IMR-90 (cell line): ENCODE results near the gene STAT5A. TPM values are rescaled to one million over a fixed set of nuclear protein-coding genes. Genes with fewer than 3 reads are reported as not detected.

Source experiments
- ATAC-seq: fragments of 200-7000 bp; cut with Tn5 transposase; 2 replicates; pipeline ENCODE4 v1.9.1; 2020; ENCODE audit warnings: low read depth, mild to moderate bottlenecking, moderate library complexity
- BruUV-seq: library from RNA; stranded (reverse); fragments of 400-500 nt; replicated peaks from 2 replicates; lab custom pipeline; 2021; lab: Mats Ljungman, UMichigan
- CTCF ChIA-PET: fragments of 300-600 bp; formaldehyde crosslinking; extraction: SDS; loops from one replicate; lab custom pipeline; 2021; ENCODE audit warnings: antibody characterized with exemption; lab: Yijun Ruan, JAX
- POLR2A ChIA-PET: fragments of 300-600 bp; sonication (Branson Sonifier 250); formaldehyde crosslinking; loops from one replicate; lab custom pipeline; 2022; ENCODE audit warnings: antibody characterized with exemption; ENCODE audit not compliant: unreplicated experiment; lab: Charles Lee
- DNase-seq: peaks from one replicate; pipeline ENCODE4 v3.0.0; 2013
- H2AFZ ChIP-seq: replicated peaks from 2 replicates; pipeline ENCODE3; 2013; ENCODE audit warnings: low read length, mild to moderate bottlenecking; ENCODE audit not compliant: poor library complexity
- H2AK5ac ChIP-seq: 2 replicates; pipeline ENCODE4 v1.6.1; 2013; ENCODE audit warnings: low read depth, low read length, inconsistent platforms
- H2AK9ac ChIP-seq: replicated peaks from 2 replicates; pipeline ENCODE3; 2013; ENCODE audit warnings: mild to moderate bottlenecking, low read depth, low read length, moderate library complexity; ENCODE audit not compliant: poor library complexity
- H2BK120ac ChIP-seq: 2 replicates; pipeline ENCODE4 v1.6.1; 2013; ENCODE audit warnings: low read depth, low read length, inconsistent platforms
- H2BK15ac ChIP-seq: 3 replicates; pipeline ENCODE4 v1.6.1; 2013; ENCODE audit warnings: low read depth, low read length, inconsistent platforms
- H2BK20ac ChIP-seq: 2 replicates; pipeline ENCODE4 v1.6.1; 2013; ENCODE audit warnings: low read depth, mild to moderate bottlenecking, inconsistent platforms, low read length, moderate library complexity
- H2BK5ac ChIP-seq: 2 replicates; pipeline ENCODE4 v1.6.1; 2013; ENCODE audit warnings: mild to moderate bottlenecking, low read depth, low read length, inconsistent platforms; ENCODE audit not compliant: poor library complexity, severe bottlenecking
- H3K14ac ChIP-seq: replicated peaks from 2 replicates; pipeline ENCODE4 v1.6.1; 2013; ENCODE audit warnings: low read depth, low read length, inconsistent platforms
- H3K18ac ChIP-seq: 2 replicates; pipeline ENCODE4 v1.6.1; 2013; ENCODE audit warnings: low read depth, low read length, control low read depth
- H3K23ac ChIP-seq: 2 replicates; pipeline ENCODE4 v1.6.1; 2013; ENCODE audit warnings: low read depth, low read length, inconsistent platforms
- H3K27ac ChIP-seq: 2 replicates; pipeline ENCODE4 v1.5.1; 2013; ENCODE audit warnings: mild to moderate bottlenecking, control low read depth, low read length; ENCODE audit not compliant: insufficient read depth
- H3K27me3 ChIP-seq: 2 replicates; pipeline ENCODE4 v1.6.1; 2013; ENCODE audit warnings: low read length; ENCODE audit not compliant: control insufficient read depth, insufficient read depth
- H3K36me3 ChIP-seq: 2 replicates; pipeline ENCODE4 v1.6.1; 2013; ENCODE audit warnings: low read length, mixed read lengths; ENCODE audit not compliant: control insufficient read depth, insufficient read depth
- H3K4ac ChIP-seq: 2 replicates; pipeline ENCODE4 v1.6.1; 2013; ENCODE audit warnings: low read depth, low read length, inconsistent platforms
- H3K4me1 ChIP-seq: 2 replicates; pipeline ENCODE4 v1.6.1; 2013; ENCODE audit warnings: low read length, mixed read lengths; ENCODE audit not compliant: control insufficient read depth, insufficient read depth
- H3K4me2 ChIP-seq: 2 replicates; pipeline ENCODE4 v1.6.1; 2013; ENCODE audit warnings: low read depth, mild to moderate bottlenecking, control low read depth, low read length, moderate library complexity
- H3K4me3 ChIP-seq: 2 replicates; pipeline ENCODE4 v1.5.1; 2013; ENCODE audit warnings: low read depth, mild to moderate bottlenecking, control low read depth, low read length, moderate library complexity; ENCODE audit not compliant: insufficient read depth
- H3K56ac ChIP-seq: 2 replicates; pipeline ENCODE4 v1.6.1; 2013; ENCODE audit warnings: low read length, inconsistent platforms; ENCODE audit not compliant: insufficient read depth; ENCODE audit errors: extremely low read depth
- H3K79me1 ChIP-seq, 2 experiments: 2 replicates each; pipeline ENCODE4 v1.6.1; 2013; ENCODE audit warnings: low read length in 2 of 2, inconsistent platforms in 1 of 2, low read depth in 1 of 2
- H3K9ac ChIP-seq: 2 replicates; pipeline ENCODE4 v1.6.1; 2013; ENCODE audit warnings: low read depth, low read length, control low read depth
- H3K9me1 ChIP-seq: 2 replicates; pipeline ENCODE4 v1.6.1; 2013; ENCODE audit warnings: low read length, inconsistent platforms; ENCODE audit not compliant: insufficient read depth
- H3K9me3 ChIP-seq: 2 replicates; pipeline ENCODE4 v1.6.1; 2013; ENCODE audit warnings: low read length; ENCODE audit not compliant: control insufficient read depth, insufficient read depth
- H4K20me1 ChIP-seq: 2 replicates; pipeline ENCODE4 v1.6.1; 2013; ENCODE audit warnings: low read length, inconsistent platforms; ENCODE audit not compliant: insufficient read depth
- H4K5ac ChIP-seq: 2 replicates; pipeline ENCODE4 v1.6.1; 2013; ENCODE audit warnings: mild to moderate bottlenecking, low read depth, low read length, control low read depth
- H4K8ac ChIP-seq, 2 experiments: 2 replicates each; pipeline ENCODE4 v1.6.1; 2013; ENCODE audit warnings: low read depth in 2 of 2, low read length in 2 of 2, control low read depth in 1 of 2, inconsistent platforms in 1 of 2
- H4K91ac ChIP-seq: 2 replicates; pipeline ENCODE4 v1.6.1; 2013; ENCODE audit warnings: low read depth, low read length, inconsistent platforms; ENCODE audit not compliant: insufficient read depth
- FOS ChIP-seq: fragments of 150-350 bp; IDR thresholded peaks from 2 replicates; pipeline ENCODE4 v1.6.1; 2016; ENCODE audit warnings: low read depth, low read length
- MXI1 ChIP-seq: IDR thresholded peaks from 2 replicates; pipeline ENCODE4 v1.6.1; 2012; ENCODE audit warnings: low read depth, mild to moderate bottlenecking, low read length, moderate library complexity, borderline replicate concordance
- WGBS, 2 experiments: methylation state at CpG; one replicate each; pipeline versions ENCODE4 v1.1.5 to v1.1.7; 2013; ENCODE audit warnings: missing lambda C conversion rate in 2 of 2; ENCODE audit not compliant: insufficient read length in 1 of 2; ENCODE audit errors: extremely low coverage in 2 of 2; 5-methylcytosine and 5-hydroxymethylcytosine counted together
- dilution Hi-C: fragments of 300-500 bp; cut with HindIII; formaldehyde crosslinking; loops from one replicate; pipeline ENCODE4 v1.14.3; 2018; ENCODE audit warnings: low sequenced_read_pairs; ENCODE audit not compliant: unreplicated experiment
- in situ Hi-C: fragments of 300-500 bp; cut with MboI; formaldehyde crosslinking; loops from 3 replicates; pipeline ENCODE4 v1.14.3; 2019; ENCODE audit warnings: low sequenced_read_pairs, inconsistent platforms, mixed read lengths
- intact Hi-C: fragments of 100-400 bp; cut with micrococcal nuclease; formaldehyde crosslinking; loops from 2 replicates; pipeline ENCODE4 v1.10.0; 2022
- polyA plus RNA-seq, 3 experiments: library from polyadenylated mRNA; depleted of rRNA; stranded (reverse); fragments of >200 nt; gene quantifications; 2 replicates each; pipeline ENCODE4 v1.2.3, GENCODE V29; 2012; ENCODE audit warnings: low replicate concordance in 1 of 3
- total RNA-seq: library from RNA; depleted of rRNA; stranded (reverse); fragments of >200 nt; gene quantifications from 2 replicates; pipeline ENCODE4 v1.2.3, GENCODE V29; 2012

STAT5A gene
- total and polyA plus RNA-seq, 2 of the 4 experiments (the other 2 are of a cell fraction): 1.3 to 1.4 TPM

- peaks cover 23 to 63% of the 10 kb centered on the region in 2 experiments for H3K79me1 ChIP-seq
- H2BK20ac ChIP-seq: no peak overlapping the region
- H2AK9ac ChIP-seq: no peak overlapping the region
- H3K4ac ChIP-seq: no peak overlapping the region
- dilution Hi-C loops (no loop called here), in situ Hi-C loops (no loop called here), intact Hi-C loops (no loop called here)
- no peak overlapping the region for H4K5ac ChIP-seq
- no peak overlapping the region for H3K27ac ChIP-seq
- WGBS, 2 experiments: no CpG with 5 or more reads among the region's 1 CpG
- H4K8ac ChIP-seq: no peak overlapping the region
- H2BK5ac ChIP-seq: no peak overlapping the region
- TF ChIP-seq FOS: no peak
- TF ChIP-seq MXI1: no peak
- H3K56ac ChIP-seq: no peak overlapping the region
- H4K91ac ChIP-seq: no peak overlapping the region
- no peak overlapping the region for H2AFZ ChIP-seq
- H2BK120ac ChIP-seq: no peak overlapping the region
- H3K4me3 ChIP-seq: no peak overlapping the region
- no TSS peak for BruUV-seq
- H3K27me3 ChIP-seq: no peaks in the 10 kb centered on the region
- no peak overlapping the region for H3K23ac ChIP-seq
- H3K9ac ChIP-seq: no peak overlapping the region
- no peak overlapping the region for H2AK5ac ChIP-seq
- POLR2A ChIA-PET: no interaction called here
- H3K18ac ChIP-seq: no peak overlapping the region
- no peak for ATAC-seq
- H3K36me3 ChIP-seq: no peaks in the 10 kb centered on the region
- H3K9me3 ChIP-seq: no peaks in the 10 kb centered on the region
- H3K4me1 ChIP-seq: peaks cover 3% of the 10 kb centered on the region
- CTCF ChIA-PET: no interaction called here
- H3K9me1 ChIP-seq: peaks cover 7% of the 10 kb centered on the region
- H2BK15ac ChIP-seq: no peak overlapping the region
- no peak overlapping the region for H3K14ac ChIP-seq
- no peak overlapping the region for H3K4me2 ChIP-seq
- no peak for DNase-seq
- H4K20me1 ChIP-seq: peaks cover 31% of the 10 kb centered on the region
These were observed 46.4 kb upstream of the STAT5A start for GRCh38 chr17:42241871-42242270.
